Measurements from ENCODE around the gene YTHDF2.

DNA sequence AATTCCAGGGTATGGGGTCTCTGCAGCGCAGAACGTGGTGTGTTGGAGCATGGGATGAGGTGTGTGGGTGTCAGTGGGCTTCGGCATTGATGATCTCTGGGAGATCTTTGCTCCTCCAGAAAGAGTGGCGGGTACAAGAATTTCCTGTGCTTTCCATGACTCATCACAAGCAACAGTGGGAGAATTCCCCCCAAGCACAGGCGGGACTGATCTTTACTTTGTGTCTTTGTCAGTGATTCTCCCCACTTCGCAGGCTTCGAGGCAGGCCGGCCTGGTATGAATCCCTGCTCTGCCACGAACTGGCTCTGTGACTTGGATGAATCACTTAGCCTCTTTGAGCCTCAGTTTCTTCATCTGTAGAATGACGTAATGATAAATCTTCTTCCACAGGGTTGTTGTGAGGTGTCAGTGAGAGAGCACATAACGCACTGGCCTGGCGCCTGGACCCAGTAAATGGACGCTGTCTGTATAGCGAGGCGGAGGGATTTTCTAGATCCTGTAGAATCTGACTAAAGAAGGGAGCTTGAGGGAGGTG lies 77.3 kb downstream of the YTHDF2 start:
- TF ChIP-seq POLR2A (IDR thresholded peaks at IDR 0.05) (no peak), CTCF (IDR thresholded peaks at IDR 0.05) (no peak), POLR2AphosphoS5 (IDR thresholded peaks at IDR 0.05) (no peak)

Data from prostate gland (tissue), 2 donors.